OCI-LY1 (cell line): Measurements from ENCODE around the gene ZNF619.

Experiments
- CTCF ChIP-seq: fragments of 200-600 bp; sonication (generic), shearing (Covaris generic); IDR thresholded peaks from 2 replicates; pipeline ENCODE4 v1.5.1; 2017; ENCODE audit warnings: mild to moderate bottlenecking, antibody characterized with exemption, low read length, moderate library complexity, mixed read lengths
- EZH2 ChIP-seq: fragments of 200-600 bp; sonication (generic), shearing (Covaris generic); IDR thresholded peaks from 2 replicates; pipeline ENCODE4 v1.8.0; 2017; ENCODE audit warnings: borderline replicate concordance, mixed run types, mild to moderate bottlenecking, antibody characterized with exemption, low read length, moderate library complexity, mixed read lengths

- TF ChIP-seq CTCF (no peak), EZH2 (no peak)
Measured at GRCh38 chr3:40528426-40528825, 51.5 kb downstream of the ZNF619 start.
